Lower leg skin (tissue), 3 donors: ENCODE results near the gene CCL27.

ENCODE experiments used
- POLR2A ChIP-seq, 2 donors: fragments of 450-650 bp; IDR thresholded peaks; one replicate each; pipeline ENCODE4 v1.6.1; 2016 to 2017; ENCODE audit warnings: antibody characterized with exemption in 2 of 2, mild to moderate bottlenecking in 1 of 2, moderate library complexity in 1 of 2
- TF ChIP-seq, protein P1 (sequence below), 3 donors: fragments of 450-650 bp; IDR thresholded peaks; one replicate each; pipeline ENCODE4 v1.5.1; 2016; ENCODE audit warnings: antibody characterized with exemption in 3 of 3, mild to moderate bottlenecking in 3 of 3, moderate library complexity in 2 of 3

DNA sequence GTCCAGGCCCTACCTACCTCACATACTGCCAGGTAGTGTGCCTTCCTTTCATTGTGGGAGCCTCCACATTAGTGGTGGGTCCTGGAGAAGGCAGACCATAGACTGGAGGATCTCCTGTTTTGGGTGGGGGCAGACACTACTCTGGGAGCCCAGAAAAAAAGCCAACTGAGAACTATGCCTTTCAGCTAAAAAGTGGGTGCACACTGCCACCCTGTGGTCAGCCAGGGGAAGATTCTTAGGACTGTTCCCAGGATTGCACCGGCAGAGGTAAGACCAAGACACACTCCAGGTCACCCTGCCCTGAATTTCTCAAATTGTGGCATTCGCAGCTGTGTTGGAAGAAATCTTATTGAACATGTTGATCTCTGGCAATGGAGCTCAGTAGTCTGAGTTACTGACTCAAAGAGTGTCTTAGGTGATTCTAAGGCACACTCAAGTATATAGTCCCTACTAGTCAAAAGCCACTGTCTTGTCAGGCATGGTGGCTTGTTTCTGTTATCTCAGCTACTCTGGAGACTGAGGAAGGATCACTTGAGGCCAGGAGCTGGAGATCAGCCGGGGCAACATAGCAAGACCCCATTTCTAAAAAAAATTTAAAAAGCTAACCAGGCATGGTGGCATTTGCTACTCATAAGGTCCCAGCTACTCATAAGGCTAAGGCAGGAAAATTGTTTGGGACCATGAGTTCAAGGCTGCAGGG is 28.5 kb downstream of the CCL27 start:
- TF ChIP-seq, protein P1, sequence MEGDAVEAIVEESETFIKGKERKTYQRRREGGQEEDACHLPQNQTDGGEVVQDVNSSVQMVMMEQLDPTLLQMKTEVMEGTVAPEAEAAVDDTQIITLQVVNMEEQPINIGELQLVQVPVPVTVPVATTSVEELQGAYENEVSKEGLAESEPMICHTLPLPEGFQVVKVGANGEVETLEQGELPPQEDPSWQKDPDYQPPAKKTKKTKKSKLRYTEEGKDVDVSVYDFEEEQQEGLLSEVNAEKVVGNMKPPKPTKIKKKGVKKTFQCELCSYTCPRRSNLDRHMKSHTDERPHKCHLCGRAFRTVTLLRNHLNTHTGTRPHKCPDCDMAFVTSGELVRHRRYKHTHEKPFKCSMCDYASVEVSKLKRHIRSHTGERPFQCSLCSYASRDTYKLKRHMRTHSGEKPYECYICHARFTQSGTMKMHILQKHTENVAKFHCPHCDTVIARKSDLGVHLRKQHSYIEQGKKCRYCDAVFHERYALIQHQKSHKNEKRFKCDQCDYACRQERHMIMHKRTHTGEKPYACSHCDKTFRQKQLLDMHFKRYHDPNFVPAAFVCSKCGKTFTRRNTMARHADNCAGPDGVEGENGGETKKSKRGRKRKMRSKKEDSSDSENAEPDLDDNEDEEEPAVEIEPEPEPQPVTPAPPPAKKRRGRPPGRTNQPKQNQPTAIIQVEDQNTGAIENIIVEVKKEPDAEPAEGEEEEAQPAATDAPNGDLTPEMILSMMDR (IDR thresholded peaks at IDR 0.05) = peak in 1 of 3 donors; percentile 76
- no peak for TF ChIP-seq POLR2A (IDR thresholded peaks at IDR 0.05)
